Fibroblast of lung (primary cell): Measurements from ENCODE around the gene UTF1. TPM values are rescaled to one million over a fixed set of nuclear protein-coding genes. Genes with fewer than 3 reads are reported as not detected.

Experiments
- DNase-seq, 2 donors: peaks; one replicate each; pipeline versions ENCODE4 v3.0.0 to v3.0.0-alpha.2; 2010; ENCODE audit warnings: low read depth in 2 of 2
- H2AFZ ChIP-seq: 2 replicates; pipeline ENCODE4 v1.5.1; 2012; ENCODE audit warnings: low read length, control low read depth, inconsistent platforms
- H3K27ac ChIP-seq: 2 replicates; pipeline ENCODE4 v1.5.1; 2011; ENCODE audit warnings: low read length, control low read depth; ENCODE audit not compliant: insufficient read depth
- H3K27me3 ChIP-seq: 2 replicates; pipeline ENCODE4 v1.5.1; 2011; ENCODE audit warnings: mild to moderate bottlenecking, low read length; ENCODE audit not compliant: control insufficient read depth, insufficient read depth
- H3K36me3 ChIP-seq: 2 replicates; pipeline ENCODE4 v1.5.1; 2011; ENCODE audit warnings: low read length; ENCODE audit not compliant: control insufficient read depth, insufficient read depth
- H3K4me1 ChIP-seq: 2 replicates; pipeline ENCODE4 v1.5.1; 2011; ENCODE audit warnings: low read length; ENCODE audit not compliant: control insufficient read depth, insufficient read depth; ENCODE audit errors: extremely low read depth
- H3K4me2 ChIP-seq: 2 replicates; pipeline ENCODE4 v1.5.1; 2011; ENCODE audit warnings: low read length, control low read depth; ENCODE audit not compliant: insufficient read depth; ENCODE audit errors: extremely low read depth
- H3K4me3 ChIP-seq, 4 experiments: fragments of 200-600 bp in 1 of 4; sonication (generic) in 1 of 4; replicated peaks in 1 of 4; 2 replicates each; pipeline ENCODE4 v1.5.1; 2011 to 2016; ENCODE audit warnings: low read length in 4 of 4, low read depth in 3 of 4, mild to moderate bottlenecking in 3 of 4, control low read depth in 2 of 4, inconsistent platforms in 1 of 4, mixed read lengths in 1 of 4; ENCODE audit not compliant: insufficient read depth in 1 of 4; ENCODE audit errors: control extremely low read depth in 1 of 4
- H3K79me2 ChIP-seq: 2 replicates; pipeline ENCODE4 v1.5.1; 2012; ENCODE audit warnings: mild to moderate bottlenecking, low read length, inconsistent platforms; ENCODE audit not compliant: control insufficient read depth, insufficient read depth
- H3K9ac ChIP-seq: 2 replicates; pipeline ENCODE4 v1.5.1; 2011; ENCODE audit warnings: mild to moderate bottlenecking, low read length, control low read depth; ENCODE audit not compliant: insufficient read depth
- H3K9me3 ChIP-seq: 2 replicates; pipeline ENCODE4 v1.5.1; 2012; ENCODE audit warnings: low read depth, low read length; ENCODE audit not compliant: control insufficient read depth, insufficient read depth
- H4K20me1 ChIP-seq: 2 replicates; pipeline ENCODE4 v1.5.1; 2011; ENCODE audit warnings: low read length; ENCODE audit not compliant: control insufficient read depth, insufficient read depth; ENCODE audit errors: extremely low read depth
- EZH2 ChIP-seq: IDR thresholded peaks from 2 replicates; pipeline ENCODE4 v1.5.1; 2012; ENCODE audit warnings: low read length, control low read depth, mild to moderate bottlenecking; ENCODE audit errors: missing control alignments
- polyA plus RNA-seq, 2 donors: library from polyadenylated mRNA; depleted of rRNA in 1 of 2; stranded (reverse) in 1 of 2; unstranded in 1 of 2; fragments of >200 nt; gene quantifications; 2 replicates each; pipeline ENCODE4 v1.2.1, GENCODE V29; 2011 to 2012; ENCODE audit warnings: missing spikeins in 1 of 2
- total RNA-seq: library from RNA; depleted of rRNA; stranded (reverse); fragments of >200 nt; gene quantifications from 2 replicates; pipeline ENCODE4 v1.2.1, GENCODE V29; 2014
- TF ChIP-seq, protein P1 (sequence below), 2 donors: IDR thresholded peaks in 1 of 2; conservative IDR thresholded peaks in 1 of 2; 1 replicate in 1 of 2; 2 replicates in 1 of 2; pipeline ENCODE4 v1.5.1; 2011 to 2012; ENCODE audit warnings: low read length in 2 of 2, control low read depth in 1 of 2, inconsistent platforms in 1 of 2, low read depth in 1 of 2, mild to moderate bottlenecking in 1 of 2

Gene UTF1
- total and polyA plus RNA-seq, 2 donors (not counting 1 experiment from before 2014, with no cell fraction given) = not detected

DNA sequence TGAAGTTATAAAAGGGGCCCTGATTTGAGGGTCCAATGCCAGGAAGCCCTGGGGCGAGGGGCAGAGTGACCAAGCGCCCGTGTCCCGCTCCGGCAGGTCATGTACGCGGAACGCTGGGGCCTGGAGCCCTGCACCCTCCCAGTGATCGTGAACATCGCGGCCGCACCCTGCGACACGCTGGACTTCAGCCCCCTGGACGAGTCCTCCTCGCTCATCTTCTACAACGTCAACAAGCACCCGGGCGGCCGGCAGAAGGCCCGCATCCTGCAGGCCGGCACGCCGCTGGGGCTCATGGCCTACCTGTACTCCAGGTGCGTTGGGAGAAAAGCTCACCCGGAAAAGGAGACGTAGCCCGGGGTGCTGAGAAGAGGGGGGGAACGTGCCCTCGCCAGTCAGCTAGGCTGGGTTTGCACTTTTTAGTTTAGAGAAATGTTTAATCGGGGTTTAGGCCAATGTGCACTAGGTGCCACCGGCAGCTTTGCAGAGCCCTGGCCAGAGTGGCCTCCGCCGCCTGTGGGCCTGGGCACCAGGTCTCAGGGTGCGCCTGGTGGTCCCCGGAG is 22.9 kb upstream of the UTF1 start:
- H3K9me3 ChIP-seq = peaks cover 2% of the 10 kb centered on the region
- TF ChIP-seq, protein P1, sequence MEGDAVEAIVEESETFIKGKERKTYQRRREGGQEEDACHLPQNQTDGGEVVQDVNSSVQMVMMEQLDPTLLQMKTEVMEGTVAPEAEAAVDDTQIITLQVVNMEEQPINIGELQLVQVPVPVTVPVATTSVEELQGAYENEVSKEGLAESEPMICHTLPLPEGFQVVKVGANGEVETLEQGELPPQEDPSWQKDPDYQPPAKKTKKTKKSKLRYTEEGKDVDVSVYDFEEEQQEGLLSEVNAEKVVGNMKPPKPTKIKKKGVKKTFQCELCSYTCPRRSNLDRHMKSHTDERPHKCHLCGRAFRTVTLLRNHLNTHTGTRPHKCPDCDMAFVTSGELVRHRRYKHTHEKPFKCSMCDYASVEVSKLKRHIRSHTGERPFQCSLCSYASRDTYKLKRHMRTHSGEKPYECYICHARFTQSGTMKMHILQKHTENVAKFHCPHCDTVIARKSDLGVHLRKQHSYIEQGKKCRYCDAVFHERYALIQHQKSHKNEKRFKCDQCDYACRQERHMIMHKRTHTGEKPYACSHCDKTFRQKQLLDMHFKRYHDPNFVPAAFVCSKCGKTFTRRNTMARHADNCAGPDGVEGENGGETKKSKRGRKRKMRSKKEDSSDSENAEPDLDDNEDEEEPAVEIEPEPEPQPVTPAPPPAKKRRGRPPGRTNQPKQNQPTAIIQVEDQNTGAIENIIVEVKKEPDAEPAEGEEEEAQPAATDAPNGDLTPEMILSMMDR (conservative IDR thresholded peaks at IDR 0.05 in 1 of 2, IDR thresholded peaks at IDR 0.05 in 1 of 2; ENCODE audit: low read depth in 1 of 2, low read length in 2 of 2) = no peak
- TF ChIP-seq EZH2 = no peak
- no peak overlapping the region for H2AFZ ChIP-seq
- H4K20me1 ChIP-seq = no peaks in the 10 kb centered on the region
- no peak overlapping the region for H3K27ac ChIP-seq
- H3K79me2 ChIP-seq = no peaks in the 10 kb centered on the region
- H3K9ac ChIP-seq = no peak overlapping the region
- no peak overlapping the region for H3K4me3 ChIP-seq
- H3K27me3 ChIP-seq = no peaks in the 10 kb centered on the region
- H3K36me3 ChIP-seq = no peaks in the 10 kb centered on the region
- DNase-seq = no peak
- H3K4me1 ChIP-seq = no peaks in the 10 kb centered on the region
- no peak overlapping the region for H3K4me2 ChIP-seq

DNA sequence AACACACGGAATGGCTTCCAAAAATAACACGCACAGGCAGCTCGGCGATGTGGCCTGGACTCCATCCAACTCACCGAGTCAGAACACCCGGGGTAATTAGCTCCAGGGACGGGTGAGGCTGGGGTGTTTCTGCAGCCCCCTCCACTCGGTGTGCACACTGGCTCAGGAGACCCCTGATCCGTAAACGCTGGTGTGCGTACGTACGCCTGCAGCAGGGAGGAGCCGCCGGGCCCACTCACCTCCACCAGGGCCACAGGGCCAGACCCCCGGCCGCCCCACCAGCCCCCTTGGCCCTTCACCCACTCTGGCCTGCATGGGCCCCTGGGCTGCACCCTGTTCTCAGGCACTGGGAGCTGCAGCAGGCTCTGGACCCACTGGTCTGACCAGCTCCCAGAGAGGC is 22.4 kb upstream of the UTF1 start:
- no peak for DNase-seq
- peaks cover 2% of the 10 kb centered on the region for H3K9me3 ChIP-seq
- H3K4me3 ChIP-seq = no peak overlapping the region
- no peak overlapping the region for H2AFZ ChIP-seq
- no peak overlapping the region for H3K27ac ChIP-seq
- H3K4me1 ChIP-seq = no peaks in the 10 kb centered on the region
- H4K20me1 ChIP-seq = no peaks in the 10 kb centered on the region
- H3K4me2 ChIP-seq = no peak overlapping the region
- no peaks in the 10 kb centered on the region for H3K79me2 ChIP-seq
- H3K36me3 ChIP-seq = no peaks in the 10 kb centered on the region
- H3K9ac ChIP-seq = no peak overlapping the region
- TF ChIP-seq EZH2 = no peak
- TF ChIP-seq, protein P1 (conservative IDR thresholded peaks at IDR 0.05 in 1 of 2, IDR thresholded peaks at IDR 0.05 in 1 of 2; ENCODE audit: low read depth in 1 of 2, low read length in 2 of 2) = no peak
- H3K27me3 ChIP-seq = no peaks in the 10 kb centered on the region

DNA sequence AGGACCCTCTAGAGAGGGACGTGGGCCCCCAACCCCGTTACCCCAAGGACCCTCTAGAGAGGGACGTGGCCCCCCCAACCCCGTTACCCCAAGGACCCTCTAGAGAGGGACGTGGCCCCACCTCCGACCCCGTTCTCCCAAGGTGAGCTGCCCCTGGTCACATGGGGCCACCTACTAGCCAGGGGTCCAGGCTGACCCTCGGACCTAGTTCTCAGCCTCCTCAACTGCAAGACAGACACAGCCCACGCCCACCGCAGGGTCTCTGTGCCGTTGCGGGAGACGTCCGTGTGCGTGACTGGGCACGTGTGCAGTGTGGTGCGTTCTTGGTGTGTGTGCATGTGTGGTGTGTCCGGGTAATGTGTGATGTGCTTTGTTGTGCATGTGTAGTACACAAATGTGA is 21.6 kb upstream of the UTF1 start:
- Histone ChIP-seq H3K4me2 (no peak overlapping the region), H3K36me3 (no peaks in the 10 kb centered on the region), H3K9ac (no peak overlapping the region), H3K27ac (no peak overlapping the region), H3K79me2 (no peaks in the 10 kb centered on the region), H3K4me1 (no peaks in the 10 kb centered on the region), H2AFZ (no peak overlapping the region), H4K20me1 (no peaks in the 10 kb centered on the region), H3K27me3 (no peaks in the 10 kb centered on the region), H3K4me3 (no peak overlapping the region), H3K9me3 (peaks cover 2% of the 10 kb centered on the region)
- DNase-seq = no peak
- no peak for TF ChIP-seq EZH2
- TF ChIP-seq, protein P1 (conservative IDR thresholded peaks at IDR 0.05 in 1 of 2, IDR thresholded peaks at IDR 0.05 in 1 of 2; ENCODE audit: low read depth in 1 of 2, low read length in 2 of 2) = no peak
